GM13976 (cell line): Measurements from ENCODE around the gene PIF1.

Source experiments
- DNase-seq: peaks from one replicate; pipeline ENCODE4 v3.0.0; 2012; ENCODE audit warnings: low spot score
- CTCF ChIP-seq: IDR thresholded peaks from 2 replicates; pipeline ENCODE4 v1.5.1; 2012; ENCODE audit warnings: borderline replicate concordance, mild to moderate bottlenecking; ENCODE audit not compliant: insufficient read depth; ENCODE audit errors: extremely low read depth, missing control alignments, control extremely low read depth
- in situ Hi-C: fragments of 300-500 bp; cut with MboI; formaldehyde crosslinking; loops from one replicate; pipeline ENCODE4 v1.12.0; 2022; ENCODE audit warnings: low sequenced_read_pairs, mixed read lengths, inconsistent platforms; ENCODE audit not compliant: unreplicated experiment

The PIF1 gene

GRCh38 chr15:64844576-64845145 is 19.2 kb upstream of the PIF1 start:
- DNase-seq, result no peak
- in situ Hi-C loops, result no loop called here
- no peak for TF ChIP-seq CTCF

GRCh38 chr15:64843991-64844390 is 18.5 kb upstream of the PIF1 start:
- TF ChIP-seq CTCF, result no peak
- no peak for DNase-seq
- in situ Hi-C loops, result no loop called here

GRCh38 chr15:64842986-64843561 is 17.6 kb upstream of the PIF1 start:
- TF ChIP-seq CTCF, result no peak
- DNase-seq, result peak; percentile 57
- in situ Hi-C loops, result no loop called here

- no peak for TF ChIP-seq CTCF
- no peak for DNase-seq
- in situ Hi-C loops, result no loop called here
These were observed 16.9 kb upstream of the PIF1 start for GRCh38 chr15:64842096-64842939.

- peak; percentile 97 for DNase-seq
- TF ChIP-seq CTCF, result no peak
- in situ Hi-C loops, result no loop called here
These were observed 16.1 kb upstream of the PIF1 start, which contains the start of gene PLEKHO2 for GRCh38 chr15:64841344-64842095. Gene PLEKHO2, plus strand, starts transcription at chr15:64841915. Its CDS starts 102 bp downstream, at chr15:64842017.

GRCh38 chr15:64841060-64841343 is 15.6 kb upstream of the PIF1 start:
- no peak for TF ChIP-seq CTCF
- in situ Hi-C loops, result no loop called here
- DNase-seq, result no peak
